ENCODE results near the gene PRR33.

- TF ChIP-seq CTCF (IDR thresholded peaks at IDR 0.05) = no peak
- no peak for TF ChIP-seq POLR2A (IDR thresholded peaks at IDR 0.05)
Measured at GRCh38 chr11:1933416-1934334, 42.0 kb upstream of the PRR33 start.
